Posterior cingulate gyrus (tissue), 11 donors: ENCODE data around the gene PTH2.

Experiments used
- DNase-seq, 10 donors: peaks; one replicate each; pipeline versions ENCODE4 v3.0.0 to v3.0.0-alpha.2; 2020 to 2021; ENCODE audit warnings: mixed read lengths in 3 of 10
- intact Hi-C: fragments of 100-400 bp; cut with DNase I; formaldehyde crosslinking; loops from one replicate; pipeline ENCODE4 v1.15.1; 2023

PTH2 gene

GRCh38 chr19:49433240-49433901 lies 10.1 kb upstream of the PTH2 start:
- DNase-seq, result no peak
- intact Hi-C loops, result no loop called here

- intact Hi-C loops, result no loop called here
- DNase-seq, result no peak
Measured at GRCh38 chr19:49432141-49433073, 9.2 kb upstream of the PTH2 start.

GRCh38 chr19:49431330-49431749 lies 8.1 kb upstream of the PTH2 start:
- peak in 1 of 10 donors; percentile 49 for DNase-seq
- intact Hi-C loops, result no loop called here

GRCh38 chr19:49430678-49431329 lies 7.6 kb upstream of the PTH2 start:
- peak in 3 of 10 donors; percentile 38 to 84 (median 61) for DNase-seq
- intact Hi-C loops, result no loop called here

- DNase-seq, result no peak
- intact Hi-C loops, result no loop called here
Measured at GRCh38 chr19:49430172-49430677, 7.0 kb upstream of the PTH2 start.

GRCh38 chr19:49428547-49429451 lies 5.6 kb upstream of the PTH2 start:
- DNase-seq, result no peak
- intact Hi-C loops, result no loop called here

- intact Hi-C loops, result no loop called here
- DNase-seq, result peak in 2 of 10 donors; percentile 88 to 90
Measured at GRCh38 chr19:49427855-49428546, 4.8 kb upstream of the PTH2 start.

- intact Hi-C loops, result no loop called here
Measured at GRCh38 chr19:49427339-49427738, 4.1 kb upstream of the PTH2 start.

GRCh38 chr19:49425922-49426592 lies 2.8 kb upstream of the PTH2 start:
- no peak for DNase-seq
- intact Hi-C loops, result no loop called here

More at GRCh38 chr19:49427339-49427738, 4.1 kb upstream of the PTH2 start:
- no peak for DNase-seq

- no peak for DNase-seq
- intact Hi-C loops, result no loop called here
Measured at GRCh38 chr19:49425178-49425577, 1.9 kb upstream of the PTH2 start, which contains the start of gene GFY. Gene GFY, plus strand, starts transcription at chr19:49425388. Its CDS starts 1,043 bp downstream, at chr19:49426431.

- no peak for DNase-seq
- intact Hi-C loops, result no loop called here
Measured at GRCh38 chr19:49423985-49424303, 703 bp upstream of the PTH2 start.

- DNase-seq, result peak in 4 of 10 donors; percentile 39 to 92 (median 66)
Measured at GRCh38 chr19:49422407-49423070, 702 bp downstream of the PTH2 start.

GRCh38 chr19:49421878-49422202 lies 1.4 kb downstream of the PTH2 start:
- no peak for DNase-seq
- intact Hi-C loops, result no loop called here

More at GRCh38 chr19:49422407-49423070, 702 bp downstream of the PTH2 start:
- intact Hi-C loops, result no loop called here

GRCh38 chr19:49421039-49421877 lies 2.0 kb downstream of the PTH2 start:
- peak in 5 of 10 donors; percentile 42 to 89 (median 44) for DNase-seq
- intact Hi-C loops, result no loop called here

GRCh38 chr19:49420227-49420626 lies 3.0 kb downstream of the PTH2 start:
- DNase-seq, result no peak
- intact Hi-C loops, result no loop called here

- peak in 1 of 10 donors; percentile 54 for DNase-seq
- intact Hi-C loops, result no loop called here
Measured at GRCh38 chr19:49419173-49419572, 4.1 kb downstream of the PTH2 start.

- no peak for DNase-seq
- intact Hi-C loops, result no loop called here
Measured at GRCh38 chr19:49418511-49418910, 4.7 kb downstream of the PTH2 start.
